ENCODE results near the gene PACRG.

Gene PACRG

GRCh38 chr6:163241683-163242082, 513.9 kb downstream of the PACRG start:
- no peak for TF ChIP-seq POU2F2 (IDR thresholded peaks at IDR 0.05; ENCODE audit: low read depth, low read length)
- TF ChIP-seq PAX5 (IDR thresholded peaks at IDR 0.05; ENCODE audit: insufficient read depth, low read length, severe bottlenecking), result no peak
- no peak for TF ChIP-seq POLR2AphosphoS5 (IDR thresholded peaks at IDR 0.05; ENCODE audit: low read depth, low read length)
- TF ChIP-seq SPI1 (IDR thresholded peaks at IDR 0.05; ENCODE audit: low read depth, low read length), result no peak
- no peak for TF ChIP-seq TAF1 (IDR thresholded peaks at IDR 0.05; ENCODE audit: low read depth, low read length)
- TF ChIP-seq POLR2A (IDR thresholded peaks at IDR 0.05; ENCODE audit: low read depth, low read length), result no peak
- FAIRE-seq (no peak), DNase-seq (ENCODE audit: insufficient read length, low spot score) (no peak)

GRCh38 chr6:163243083-163243482, 515.3 kb downstream of the PACRG start:
- FAIRE-seq, result no peak
- TF ChIP-seq POLR2AphosphoS5 (IDR thresholded peaks at IDR 0.05; ENCODE audit: low read depth, low read length), result no peak
- no peak for TF ChIP-seq POLR2A (IDR thresholded peaks at IDR 0.05; ENCODE audit: low read depth, low read length)
- no peak for TF ChIP-seq TAF1 (IDR thresholded peaks at IDR 0.05; ENCODE audit: low read depth, low read length)
- TF ChIP-seq POU2F2 (IDR thresholded peaks at IDR 0.05; ENCODE audit: low read depth, low read length), result no peak
- no peak for TF ChIP-seq PAX5 (IDR thresholded peaks at IDR 0.05; ENCODE audit: insufficient read depth, low read length, severe bottlenecking)
- no peak for TF ChIP-seq SPI1 (IDR thresholded peaks at IDR 0.05; ENCODE audit: low read depth, low read length)

DNA sequence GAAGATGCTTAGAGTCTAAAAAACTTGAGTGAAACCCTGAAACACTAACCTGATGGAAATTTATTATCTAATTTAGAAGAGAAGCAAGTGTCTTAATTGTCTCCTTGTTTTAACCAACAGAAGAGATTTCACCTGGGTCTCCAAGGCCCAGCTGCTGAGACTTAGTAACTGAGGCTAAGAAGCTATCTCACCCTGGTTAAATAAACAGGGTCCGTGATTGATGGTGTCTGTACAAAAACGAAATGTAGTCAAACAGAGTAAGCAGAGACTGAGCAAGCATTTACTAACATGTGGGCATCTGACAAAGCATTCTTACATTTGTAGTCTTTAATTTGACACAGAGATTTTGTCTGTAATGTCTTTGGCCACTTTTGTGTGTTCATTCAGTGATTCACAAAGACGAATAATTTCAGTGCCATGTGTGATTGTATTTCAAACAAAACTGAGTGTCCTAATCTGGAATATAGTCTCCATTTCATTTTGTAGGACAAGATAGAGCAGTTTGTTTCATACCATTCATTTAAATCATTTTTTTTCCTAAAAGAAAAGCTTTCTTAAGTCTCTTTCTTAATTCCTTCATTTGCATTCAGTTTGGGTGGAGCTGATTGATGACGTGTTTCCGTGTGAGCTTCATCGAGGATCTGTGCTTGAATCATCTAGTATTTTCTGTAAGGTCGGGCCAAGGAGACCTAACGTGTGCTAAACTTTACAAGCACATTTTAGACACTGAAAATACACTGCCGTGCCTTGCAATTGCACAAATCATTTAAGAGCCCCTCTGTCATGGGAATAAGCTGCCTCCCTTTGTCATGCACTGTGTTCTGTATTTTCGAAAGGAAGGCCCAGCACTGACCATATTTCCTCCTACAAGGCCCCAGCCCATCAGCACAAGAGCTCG, 516.2 kb downstream of the PACRG start:
- no peak for DNase-seq (ENCODE audit: insufficient read length, low spot score)
- TF ChIP-seq PAX5 (IDR thresholded peaks at IDR 0.05; ENCODE audit: insufficient read depth, low read length, severe bottlenecking) (no peak), TAF1 (IDR thresholded peaks at IDR 0.05; ENCODE audit: low read depth, low read length) (no peak), SPI1 (IDR thresholded peaks at IDR 0.05; ENCODE audit: low read depth, low read length) (no peak), POU2F2 (IDR thresholded peaks at IDR 0.05; ENCODE audit: low read depth, low read length) (no peak), POLR2AphosphoS5 (IDR thresholded peaks at IDR 0.05; ENCODE audit: low read depth, low read length) (no peak), POLR2A (IDR thresholded peaks at IDR 0.05; ENCODE audit: low read depth, low read length) (no peak)
- peak; percentile 9 for FAIRE-seq

More at GRCh38 chr6:163243083-163243482, 515.3 kb downstream of the PACRG start:
- DNase-seq (ENCODE audit: insufficient read length, low spot score), result no peak

DNA sequence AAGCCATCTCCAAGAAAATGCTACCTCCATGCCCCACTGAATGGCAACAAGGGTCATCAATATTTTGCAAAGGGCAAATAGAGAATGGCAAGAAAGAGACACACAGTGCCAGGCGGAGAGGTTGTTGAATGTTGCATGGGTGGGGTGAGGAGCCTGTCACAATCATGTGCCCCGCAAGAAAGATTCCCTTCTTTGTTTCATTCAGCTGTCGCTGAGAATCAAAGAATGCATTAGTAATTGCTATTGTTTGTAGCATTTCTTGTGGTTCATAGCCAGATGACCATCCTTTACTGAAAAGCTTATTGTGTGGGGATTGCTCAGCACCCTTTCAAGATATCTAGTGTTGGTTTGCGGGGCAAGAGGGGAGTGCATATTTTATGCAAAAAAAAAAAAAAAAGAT, 520.3 kb downstream of the PACRG start:
- no peak for DNase-seq (ENCODE audit: insufficient read length, low spot score)
- FAIRE-seq, result no peak
- no peak for TF ChIP-seq PAX5 (IDR thresholded peaks at IDR 0.05; ENCODE audit: insufficient read depth, low read length, severe bottlenecking)
- no peak for TF ChIP-seq SPI1 (IDR thresholded peaks at IDR 0.05; ENCODE audit: low read depth, low read length)
- TF ChIP-seq POLR2AphosphoS5 (IDR thresholded peaks at IDR 0.05; ENCODE audit: low read depth, low read length), result no peak
- TF ChIP-seq TAF1 (IDR thresholded peaks at IDR 0.05; ENCODE audit: low read depth, low read length), result no peak

- FAIRE-seq (no peak), DNase-seq (ENCODE audit: insufficient read length, low spot score) (no peak)
- TF ChIP-seq TAF1 (IDR thresholded peaks at IDR 0.05; ENCODE audit: low read depth, low read length) (no peak), POU2F2 (IDR thresholded peaks at IDR 0.05; ENCODE audit: low read depth, low read length) (no peak), PAX5 (IDR thresholded peaks at IDR 0.05; ENCODE audit: insufficient read depth, low read length, severe bottlenecking) (no peak), POLR2A (IDR thresholded peaks at IDR 0.05; ENCODE audit: low read depth, low read length) (no peak), POLR2AphosphoS5 (IDR thresholded peaks at IDR 0.05; ENCODE audit: low read depth, low read length) (no peak), SPI1 (IDR thresholded peaks at IDR 0.05; ENCODE audit: low read depth, low read length) (no peak)
These were observed 521.9 kb downstream of the PACRG start for GRCh38 chr6:163249651-163250101.

DNA sequence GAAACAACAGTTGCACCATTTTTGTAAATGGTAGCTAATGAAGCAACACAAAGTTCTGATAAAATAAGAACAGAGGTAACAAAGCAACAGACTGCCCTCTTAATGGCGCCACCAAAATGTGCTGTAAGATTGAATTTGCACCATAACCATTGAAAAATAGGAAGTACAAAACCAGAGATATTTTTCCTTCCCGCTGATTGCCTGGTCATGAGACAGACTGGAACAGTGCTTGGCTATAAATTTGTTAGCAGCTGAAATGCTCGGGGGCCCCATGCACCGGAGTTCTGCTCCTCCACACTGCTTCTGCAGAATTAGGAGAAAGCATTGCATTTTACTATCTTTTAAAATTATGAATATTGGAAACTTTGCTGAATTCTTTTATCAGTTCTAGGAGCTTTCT, 522.3 kb downstream of the PACRG start:
- no peak for FAIRE-seq
- DNase-seq (ENCODE audit: insufficient read length, low spot score), result no peak
- no peak for TF ChIP-seq TAF1 (IDR thresholded peaks at IDR 0.05; ENCODE audit: low read depth, low read length)
- no peak for TF ChIP-seq POU2F2 (IDR thresholded peaks at IDR 0.05; ENCODE audit: low read depth, low read length)
- no peak for TF ChIP-seq SPI1 (IDR thresholded peaks at IDR 0.05; ENCODE audit: low read depth, low read length)
- TF ChIP-seq POLR2A (IDR thresholded peaks at IDR 0.05; ENCODE audit: low read depth, low read length), result no peak
- TF ChIP-seq POLR2AphosphoS5 (IDR thresholded peaks at IDR 0.05; ENCODE audit: low read depth, low read length), result no peak
- TF ChIP-seq PAX5 (IDR thresholded peaks at IDR 0.05; ENCODE audit: insufficient read depth, low read length, severe bottlenecking), result no peak

DNA sequence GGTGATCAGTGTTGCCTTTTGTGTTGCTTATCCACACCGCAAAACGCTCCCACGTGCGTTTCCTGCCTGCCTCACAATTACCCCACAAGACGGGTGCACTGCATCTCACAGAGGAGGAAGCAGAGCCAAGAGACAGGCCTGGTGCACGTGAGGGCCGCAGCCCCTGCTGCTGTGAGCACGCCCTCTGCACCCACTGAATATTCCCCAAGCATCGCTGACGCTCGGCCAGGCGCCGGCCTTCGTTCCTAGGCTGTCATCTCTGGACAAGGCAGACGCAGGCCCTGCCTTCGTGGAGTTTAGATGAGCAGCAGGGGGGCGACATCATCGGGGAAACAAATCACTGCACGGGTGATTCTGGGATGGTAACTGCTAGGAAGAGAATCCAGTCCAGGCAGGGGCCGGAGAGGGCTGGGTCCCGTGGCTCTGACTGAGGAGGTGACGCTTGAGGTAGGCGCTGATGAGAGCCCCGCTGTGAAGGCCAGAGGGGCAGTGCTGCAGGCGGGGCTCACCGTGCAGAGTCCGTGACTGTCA, 524.4 kb downstream of the PACRG start:
- TF ChIP-seq PAX5 (IDR thresholded peaks at IDR 0.05; ENCODE audit: insufficient read depth, low read length, severe bottlenecking) (no peak), TAF1 (IDR thresholded peaks at IDR 0.05; ENCODE audit: low read depth, low read length) (no peak), POLR2AphosphoS5 (IDR thresholded peaks at IDR 0.05; ENCODE audit: low read depth, low read length) (no peak), POLR2A (IDR thresholded peaks at IDR 0.05; ENCODE audit: low read depth, low read length) (no peak), SPI1 (IDR thresholded peaks at IDR 0.05; ENCODE audit: low read depth, low read length) (no peak), POU2F2 (IDR thresholded peaks at IDR 0.05; ENCODE audit: low read depth, low read length) (no peak)
- no peak for FAIRE-seq
- DNase-seq (ENCODE audit: insufficient read length, low spot score), result no peak

DNA sequence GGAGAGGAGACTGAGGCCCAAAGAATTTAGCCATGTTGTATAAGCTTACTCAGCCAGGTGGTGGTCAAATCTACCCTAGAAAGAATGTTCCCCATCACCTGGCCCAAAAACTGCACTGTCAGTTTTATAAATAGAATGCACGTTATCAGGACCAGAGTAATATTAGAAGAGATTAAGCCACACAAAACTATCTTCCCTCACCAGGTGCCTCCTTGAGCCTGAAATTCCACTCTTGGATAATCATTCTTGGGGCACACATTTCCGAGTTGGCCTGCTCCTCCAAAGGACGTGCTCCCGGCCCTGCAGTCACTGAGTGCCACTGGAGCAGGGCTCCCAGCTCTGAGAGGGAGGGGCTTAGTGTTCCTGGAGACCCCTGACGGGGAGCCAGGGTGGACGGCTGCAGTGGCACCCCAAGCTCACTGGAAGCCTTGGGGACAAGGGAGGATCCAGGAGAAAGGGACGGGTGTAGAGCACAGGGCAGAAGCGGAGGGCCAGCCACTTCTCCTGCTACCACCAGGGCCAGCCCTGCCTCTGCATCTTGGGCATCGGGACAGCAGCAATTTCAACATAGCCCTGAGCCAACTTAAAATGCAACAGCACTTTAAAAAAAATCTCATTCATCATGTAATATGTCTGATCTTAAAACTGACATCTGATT, 525.9 kb downstream of the PACRG start:
- DNase-seq (ENCODE audit: insufficient read length, low spot score), result no peak
- FAIRE-seq, result no peak
- TF ChIP-seq POLR2A (IDR thresholded peaks at IDR 0.05; ENCODE audit: low read depth, low read length) (no peak), SPI1 (IDR thresholded peaks at IDR 0.05; ENCODE audit: low read depth, low read length) (no peak), POLR2AphosphoS5 (IDR thresholded peaks at IDR 0.05; ENCODE audit: low read depth, low read length) (no peak), PAX5 (IDR thresholded peaks at IDR 0.05; ENCODE audit: insufficient read depth, low read length, severe bottlenecking) (no peak), TAF1 (IDR thresholded peaks at IDR 0.05; ENCODE audit: low read depth, low read length) (no peak), POU2F2 (IDR thresholded peaks at IDR 0.05; ENCODE audit: low read depth, low read length) (no peak)

GRCh38 chr6:163254341-163254835, 526.6 kb downstream of the PACRG start:
- no peak for FAIRE-seq
- no peak for TF ChIP-seq POLR2A (IDR thresholded peaks at IDR 0.05; ENCODE audit: low read depth, low read length)
- no peak for TF ChIP-seq POU2F2 (IDR thresholded peaks at IDR 0.05; ENCODE audit: low read depth, low read length)
- no peak for TF ChIP-seq PAX5 (IDR thresholded peaks at IDR 0.05; ENCODE audit: insufficient read depth, low read length, severe bottlenecking)
- TF ChIP-seq SPI1 (IDR thresholded peaks at IDR 0.05; ENCODE audit: low read depth, low read length), result no peak
- TF ChIP-seq POLR2AphosphoS5 (IDR thresholded peaks at IDR 0.05; ENCODE audit: low read depth, low read length), result no peak
- TF ChIP-seq TAF1 (IDR thresholded peaks at IDR 0.05; ENCODE audit: low read depth, low read length), result no peak

More at GRCh38 chr6:163254341-163254835, 526.6 kb downstream of the PACRG start:
- DNase-seq (ENCODE audit: insufficient read length, low spot score), result no peak

All from GM12891 (cell line).